ENCODE measurements around the gene ATXN2.

GRCh38 chr12:111506260-111506659 is 92.9 kb downstream of the ATXN2 start:
- TF ChIP-seq CTCF (IDR thresholded peaks at IDR 0.05; ENCODE audit: low read length) (no peak), EZH2 (IDR thresholded peaks at IDR 0.05; ENCODE audit: borderline replicate concordance, low read length) (no peak)
